NCI-H2227 (cell line): ENCODE measurements around the gene ATF6.

Experiments
- DNase-seq: peaks from one replicate; lab custom pipeline; 2025; ENCODE audit not compliant: unreplicated experiment; lab: John Stamatoyannopoulos, UW

ATF6 gene

GRCh38 chr1:161993576-161993975, 227.5 kb downstream of the ATF6 start:
- DNase-seq: no peak

GRCh38 chr1:161994175-161994668, 228.1 kb downstream of the ATF6 start:
- no peak for DNase-seq

GRCh38 chr1:161997152-161997551, 231.0 kb downstream of the ATF6 start:
- no peak for DNase-seq

GRCh38 chr1:161998811-161999210, 232.7 kb downstream of the ATF6 start:
- no peak for DNase-seq

- no peak for DNase-seq
Measured at GRCh38 chr1:161999301-162000052, 233.4 kb downstream of the ATF6 start.

- no peak for DNase-seq
Measured at GRCh38 chr1:162000053-162000420, 233.9 kb downstream of the ATF6 start.

- DNase-seq: peak; percentile 21
Measured at GRCh38 chr1:162003061-162003829, 237.1 kb downstream of the ATF6 start.

- DNase-seq: no peak
Measured at GRCh38 chr1:162003830-162004215, 237.7 kb downstream of the ATF6 start.

- DNase-seq: no peak
Measured at GRCh38 chr1:162004441-162004950, 238.4 kb downstream of the ATF6 start.

- no peak for DNase-seq
Measured at GRCh38 chr1:162006081-162006480, 240.0 kb downstream of the ATF6 start.

GRCh38 chr1:162007466-162007865, 241.3 kb downstream of the ATF6 start:
- no peak for DNase-seq

- no peak for DNase-seq
Measured at GRCh38 chr1:162008799-162009198, 242.7 kb downstream of the ATF6 start.

- no peak for DNase-seq
Measured at GRCh38 chr1:162009501-162010174, 243.5 kb downstream of the ATF6 start.

- no peak for DNase-seq
Measured at GRCh38 chr1:162010175-162010506, 244.0 kb downstream of the ATF6 start.

- no peak for DNase-seq
Measured at GRCh38 chr1:162011337-162012012, 245.4 kb downstream of the ATF6 start.

- no peak for DNase-seq
Measured at GRCh38 chr1:162013289-162013688, 247.2 kb downstream of the ATF6 start.
